SKM-1 (cell line): Measurements from ENCODE around the gene USHBP1.

Experiments used
- DNase-seq: peaks from one replicate; lab custom pipeline; 2025; ENCODE audit not compliant: unreplicated experiment; lab: John Stamatoyannopoulos, UW

The USHBP1 gene

DNA sequence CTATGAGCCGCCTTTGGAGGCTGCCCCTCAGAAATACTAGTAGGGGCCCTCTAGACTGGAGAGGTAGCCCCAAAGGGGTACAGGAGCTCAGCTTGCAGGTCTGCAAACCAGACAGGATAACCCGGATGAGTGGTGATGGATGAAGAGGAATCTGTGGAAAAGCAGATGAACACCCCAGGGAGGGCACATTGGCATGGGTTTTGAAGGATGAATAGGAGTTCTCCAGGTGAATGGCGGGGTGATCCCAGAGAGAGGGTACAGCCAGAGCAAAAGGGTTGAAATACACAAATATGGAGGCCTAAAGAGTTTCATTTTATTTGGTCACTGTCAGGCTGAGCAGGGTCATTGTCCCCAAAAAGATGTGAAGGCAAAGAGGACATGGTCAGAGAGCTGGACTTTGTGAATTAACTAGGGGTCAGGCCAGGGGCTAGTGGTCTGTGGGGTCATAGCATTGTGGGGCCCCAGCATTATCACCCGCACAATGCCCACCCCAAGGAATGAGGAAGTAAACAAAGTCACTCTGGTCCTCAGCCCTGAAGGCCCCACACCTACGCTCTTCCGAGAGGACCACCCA is 23.6 kb downstream of the USHBP1 start:
- DNase-seq, result no peak

DNA sequence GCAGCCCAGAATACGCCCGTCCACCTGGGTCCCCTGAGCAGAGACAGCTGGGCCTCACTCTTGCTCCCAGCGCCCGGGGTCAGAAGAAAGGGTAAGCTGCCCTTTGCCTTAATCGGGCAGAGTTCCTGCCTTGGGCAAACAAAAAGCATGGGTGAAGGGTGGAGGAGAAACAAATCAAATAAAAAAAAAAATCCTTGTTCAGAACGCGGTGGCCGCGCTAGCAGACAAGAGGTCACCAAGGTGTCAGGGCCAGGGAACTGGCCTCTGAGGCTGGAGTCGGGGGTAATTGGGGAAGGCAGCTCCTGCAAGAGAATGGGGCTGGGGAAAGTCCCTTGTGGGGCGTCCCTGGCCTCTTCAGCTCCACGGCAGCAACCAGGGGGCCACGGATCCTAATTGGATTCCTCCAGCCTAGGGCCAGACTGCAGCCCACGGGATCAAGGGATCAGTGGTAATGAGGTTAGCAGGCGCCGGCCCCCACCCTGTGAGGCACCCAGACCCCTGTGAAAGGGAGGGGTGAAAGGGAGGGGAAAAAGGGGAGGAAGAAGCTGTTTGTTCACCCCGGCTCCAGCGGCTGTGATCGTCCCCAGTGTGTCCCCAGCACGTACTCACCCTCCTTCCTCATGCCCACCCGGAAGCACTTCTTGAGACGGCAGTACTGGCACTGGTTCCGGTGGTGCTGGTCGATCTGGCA is 24.3 kb downstream of the USHBP1 start:
- DNase-seq, result no peak

DNA sequence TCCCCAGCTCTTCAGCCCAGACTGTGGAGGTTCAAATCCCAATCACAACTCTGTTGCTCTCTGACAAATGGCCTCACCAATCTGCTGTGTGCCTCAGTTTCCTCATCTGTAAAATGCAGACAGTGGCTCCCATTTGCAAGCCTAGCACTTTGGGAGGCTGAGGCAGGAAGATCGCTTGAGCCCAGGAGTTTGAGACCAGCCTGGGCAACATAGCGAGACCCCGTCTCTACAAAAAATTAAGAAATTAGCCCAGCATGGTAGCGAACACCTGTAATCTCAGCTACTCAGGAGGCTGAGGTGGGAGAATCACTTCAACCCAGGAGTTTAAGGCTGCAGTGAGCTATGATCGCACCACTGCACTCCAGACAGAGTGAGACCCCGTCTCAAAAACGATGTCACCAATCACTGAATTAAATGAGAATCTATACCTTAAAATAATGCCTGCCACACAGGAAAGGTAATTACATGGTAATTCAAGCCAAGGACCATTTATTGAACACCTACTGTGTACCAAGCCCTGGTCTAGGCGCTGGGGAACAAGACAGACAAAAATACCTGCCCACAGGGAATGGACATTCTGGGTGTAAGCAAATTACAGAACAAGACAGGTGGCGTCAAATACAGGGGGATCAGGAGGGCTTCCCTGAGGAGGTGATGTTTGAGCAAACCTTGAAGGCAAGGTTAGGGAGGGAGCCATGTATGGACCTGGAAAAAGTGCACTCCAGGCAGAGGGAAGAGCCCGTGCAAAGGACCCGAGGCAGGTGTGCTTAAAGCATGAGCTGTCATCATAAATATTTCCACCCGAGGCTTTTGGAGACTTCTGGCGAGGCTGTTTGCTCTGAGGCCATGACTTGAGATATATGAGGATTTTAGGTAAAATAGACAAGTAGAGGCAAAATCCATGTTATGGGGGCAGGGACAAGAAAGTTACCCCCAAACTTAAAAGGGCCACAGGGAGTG is 26.5 kb downstream of the USHBP1 start:
- DNase-seq, result no peak

DNA sequence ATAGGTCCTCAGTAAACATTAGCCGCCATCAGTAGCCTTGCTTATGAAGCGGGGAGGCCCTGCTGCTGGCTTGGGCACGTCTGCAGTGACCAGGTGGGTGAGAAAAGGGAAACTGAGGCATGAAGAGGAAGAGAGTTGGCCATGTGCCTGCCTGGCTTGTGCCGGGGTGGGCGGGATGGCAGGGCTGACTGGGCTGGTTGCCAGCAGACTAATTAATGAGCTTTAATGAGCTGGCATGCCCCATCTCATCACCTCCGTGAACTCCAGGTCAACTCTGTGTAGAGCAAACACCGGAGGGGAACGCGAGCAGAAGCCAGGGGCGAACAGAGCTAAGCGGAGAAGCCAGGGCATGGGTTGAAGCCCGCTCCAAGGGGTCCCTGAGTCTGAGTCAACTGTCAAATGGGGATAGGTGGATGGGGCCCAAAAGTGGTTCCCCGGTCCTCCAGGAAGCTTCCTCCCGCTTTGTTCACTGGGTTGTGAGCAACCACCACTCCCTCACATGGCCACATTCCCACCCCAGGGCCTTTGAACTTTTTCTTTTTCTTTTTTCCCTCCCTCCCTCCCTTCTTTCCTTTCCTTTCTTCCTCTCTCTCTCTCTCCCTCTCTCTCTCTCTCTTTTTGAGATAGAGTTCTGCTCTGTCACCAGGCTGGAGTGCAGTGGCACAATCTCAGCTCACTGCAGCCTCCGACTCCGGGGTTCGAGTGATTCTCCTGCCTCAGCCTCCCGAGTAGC is 27.6 kb downstream of the USHBP1 start:
- DNase-seq, result no peak

DNA sequence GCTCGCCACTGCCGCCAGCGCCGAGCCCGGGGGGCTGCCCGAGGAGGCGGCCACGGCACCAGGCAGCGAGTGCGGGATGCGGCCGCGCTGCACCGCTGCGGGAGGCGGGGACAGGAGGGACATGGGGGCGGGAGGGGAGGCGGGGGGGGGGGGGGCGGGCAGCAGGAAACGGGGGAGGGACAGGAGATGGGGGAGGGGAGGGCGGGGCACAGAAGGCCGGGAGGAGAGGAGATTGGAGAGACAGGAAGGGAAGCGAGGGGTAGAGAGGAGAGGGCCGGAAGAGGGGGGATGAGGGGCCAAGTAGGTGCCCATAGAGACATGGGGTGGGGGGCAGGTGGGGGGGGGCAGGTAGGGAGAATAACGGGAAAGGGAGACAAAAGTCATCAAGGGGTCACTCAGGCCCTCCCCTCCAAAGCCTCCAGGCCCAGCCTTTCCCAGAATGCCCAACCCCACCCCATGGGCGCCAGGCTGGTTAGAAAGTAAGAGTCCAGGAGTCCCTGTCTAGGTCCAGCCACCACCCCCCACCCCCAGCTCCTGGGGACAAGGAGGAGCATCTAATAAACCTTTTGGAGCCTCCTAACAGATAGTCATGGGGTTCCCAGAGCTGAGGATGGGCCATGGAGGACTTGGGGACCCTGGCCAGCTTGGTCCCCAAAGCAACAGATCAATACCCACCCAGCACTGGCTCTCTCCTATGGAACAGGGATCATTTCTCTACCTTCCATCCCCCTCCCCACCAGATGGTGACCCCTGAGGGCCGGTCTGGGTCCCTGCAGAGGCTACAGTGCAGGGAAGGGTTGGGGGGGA is 28.4 kb downstream of the USHBP1 start:
- no peak for DNase-seq

DNA sequence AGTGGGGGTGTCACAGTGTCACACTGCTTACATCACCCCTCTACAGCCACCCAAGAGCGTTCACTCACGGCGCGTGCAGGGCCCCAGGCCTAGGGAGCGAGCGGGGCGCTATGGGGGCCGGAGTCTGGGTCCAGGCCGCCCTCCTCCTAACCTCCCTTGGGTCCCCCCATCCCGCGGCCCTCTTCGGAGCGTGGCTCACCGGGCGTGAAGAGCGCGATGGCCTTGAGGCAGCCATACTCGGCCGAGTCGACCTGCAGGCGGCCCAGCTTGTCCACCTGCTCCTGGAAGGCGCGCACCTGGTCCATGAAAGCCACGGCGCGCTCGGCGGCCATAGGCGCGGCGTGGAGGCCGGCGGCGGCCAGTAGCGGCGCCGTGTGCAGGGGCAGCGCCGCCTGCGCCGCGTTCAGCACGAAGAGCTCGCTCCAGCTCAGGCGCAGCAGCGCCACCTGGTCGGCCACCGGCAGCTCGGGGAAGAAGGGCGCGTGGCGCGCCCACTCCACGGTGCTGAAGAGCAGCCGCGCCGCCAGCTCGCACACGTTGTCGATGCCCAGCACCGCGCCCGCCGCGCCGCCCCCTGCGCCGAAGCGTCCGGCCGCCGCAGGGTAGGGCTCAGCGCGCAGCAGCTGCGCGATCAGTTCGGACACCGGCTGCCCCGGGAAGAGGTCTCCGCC is 29.1 kb downstream of the USHBP1 start:
- no peak for DNase-seq

DNA sequence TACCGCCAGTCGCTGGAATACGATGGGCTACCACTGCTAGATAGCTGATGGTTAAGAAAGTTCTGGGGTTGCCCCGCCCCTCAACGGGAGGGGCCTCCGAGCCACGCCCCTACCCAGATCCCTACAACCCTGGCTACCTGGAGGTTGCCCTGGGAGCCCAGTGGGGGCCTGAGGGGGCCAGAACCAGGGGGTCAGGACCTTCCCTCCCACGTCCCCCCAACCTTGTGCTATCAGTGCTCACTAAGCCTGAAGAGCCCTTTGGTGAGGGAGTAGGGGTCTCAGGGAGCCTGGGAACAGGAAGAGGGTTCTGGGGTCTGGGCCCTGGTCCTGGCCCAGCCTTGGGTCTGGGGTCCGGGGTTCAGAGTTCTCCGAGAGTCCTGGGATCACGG is 29.6 kb downstream of the USHBP1 start:
- DNase-seq, result peak; percentile 24

DNA sequence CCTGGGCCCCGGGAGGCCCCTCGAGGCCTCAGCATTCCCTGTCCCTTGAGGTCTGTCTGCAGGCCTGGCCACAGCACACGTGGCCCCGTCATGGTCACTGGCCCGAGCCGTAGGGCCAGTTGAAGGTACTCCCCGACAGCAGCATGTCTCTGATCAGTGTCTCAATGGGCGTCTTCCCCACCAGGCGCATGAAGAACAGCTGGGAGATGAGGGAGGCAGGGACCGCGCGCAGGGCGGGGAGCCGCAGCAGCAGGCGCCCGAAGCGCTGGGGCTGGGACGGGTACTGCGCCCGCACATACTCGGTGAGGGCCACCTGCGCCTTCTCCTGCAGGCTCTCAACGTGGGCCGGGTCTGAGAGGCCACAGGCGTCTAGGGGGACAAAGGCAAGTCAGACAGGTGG is 32.3 kb downstream of the USHBP1 start:
- no peak for DNase-seq

DNA sequence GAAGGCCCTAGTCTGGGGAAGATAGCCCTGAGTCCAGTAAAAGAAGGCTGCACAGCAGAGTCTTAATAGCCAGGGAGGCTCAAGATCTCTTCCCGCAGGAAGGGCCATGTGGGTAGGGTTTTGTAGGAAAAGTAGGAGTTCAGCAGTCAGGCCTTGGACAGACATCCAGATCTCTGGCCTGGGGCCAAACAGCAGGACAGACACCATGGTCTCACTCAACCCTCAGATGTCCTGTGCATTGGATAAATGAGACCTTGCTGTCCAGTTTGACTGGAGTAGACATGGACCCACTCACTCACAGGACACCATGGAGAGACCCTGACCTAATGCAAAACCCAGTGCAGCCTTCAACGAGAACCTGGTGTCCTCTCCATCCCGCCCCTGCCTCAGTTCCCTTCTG is 34.7 kb downstream of the USHBP1 start:
- no peak for DNase-seq

DNA sequence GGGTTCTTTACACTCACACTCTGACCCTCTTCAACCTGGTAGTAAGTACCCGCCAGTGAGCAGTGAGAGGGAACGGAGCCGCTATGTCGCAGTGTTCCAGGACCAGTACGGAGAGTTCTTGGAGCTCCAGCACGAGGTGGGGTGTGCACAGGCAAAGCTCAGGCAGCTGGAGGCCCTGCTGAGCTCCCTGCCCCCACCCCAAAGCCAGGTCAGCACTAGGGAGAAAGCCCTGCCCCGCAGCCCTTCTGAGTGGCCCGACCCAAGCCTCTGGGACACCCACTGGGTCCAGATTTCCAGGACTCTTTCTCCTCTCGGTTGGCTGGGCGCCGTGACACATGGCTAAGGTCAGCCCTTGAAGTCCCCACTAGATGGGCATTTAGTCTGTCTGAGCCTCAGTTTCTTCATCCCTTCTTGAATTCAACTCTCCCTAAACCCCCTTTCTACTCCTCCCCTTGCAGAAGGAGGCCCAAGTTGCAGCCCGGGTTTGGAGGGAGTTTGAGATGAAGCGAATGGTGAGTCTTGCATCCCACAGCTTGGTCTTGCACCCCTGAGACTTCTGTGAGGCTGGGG is 36.7 kb downstream of the USHBP1 start:
- DNase-seq, result no peak

DNA sequence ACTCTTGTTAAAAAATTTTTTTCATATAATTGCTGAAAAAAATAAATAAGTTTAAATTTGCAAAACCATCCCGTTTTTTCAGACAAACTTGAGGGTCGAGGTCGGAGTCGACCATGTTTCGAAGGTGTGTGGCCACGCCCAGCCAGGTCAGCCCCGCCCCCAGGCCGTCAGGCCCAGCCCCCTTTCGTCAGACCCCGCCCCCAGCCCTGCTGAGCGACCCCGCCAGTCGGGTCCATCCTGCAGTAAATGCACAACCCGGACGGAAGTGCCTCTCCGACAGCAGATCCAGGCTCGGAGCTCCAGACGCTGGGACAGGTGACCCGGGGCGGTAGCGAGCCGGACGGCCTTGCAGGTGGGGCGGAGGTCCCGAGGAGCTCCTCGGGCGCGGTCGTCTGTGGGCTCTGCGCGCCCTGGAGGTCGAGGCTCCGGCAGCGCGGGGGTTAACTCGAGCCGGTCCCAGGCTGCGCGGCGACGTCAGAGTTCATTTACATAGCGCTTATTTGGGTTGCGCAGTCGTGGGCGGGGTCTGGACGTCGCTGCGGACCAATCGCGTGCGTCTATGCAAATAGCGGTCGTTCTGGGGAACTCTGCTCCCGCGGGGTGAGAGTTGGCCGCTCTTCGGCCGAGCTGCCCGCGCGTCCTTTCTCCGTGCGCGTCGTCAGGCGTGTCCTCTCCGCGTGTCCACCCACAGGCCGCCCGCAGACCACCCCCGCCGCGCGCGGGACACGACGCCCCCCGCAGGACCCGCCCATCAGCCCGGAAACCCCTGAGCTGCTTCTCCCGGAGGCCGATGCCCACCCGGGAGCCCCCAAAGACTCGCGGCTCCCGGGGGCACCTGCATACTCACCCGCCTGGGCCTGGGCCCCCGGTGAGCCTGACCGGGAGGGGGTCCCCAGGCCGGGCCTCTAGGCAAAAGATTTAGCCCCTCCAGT is 38.3 kb downstream of the USHBP1 start, which contains the start of gene OCEL1:
TSS of gene OCEL1 (plus strand) at position 225 of the 932 bp plus-strand sequence. CDS start at position 247, 22 bp downstream.
- peak; percentile 96 for DNase-seq

DNA sequence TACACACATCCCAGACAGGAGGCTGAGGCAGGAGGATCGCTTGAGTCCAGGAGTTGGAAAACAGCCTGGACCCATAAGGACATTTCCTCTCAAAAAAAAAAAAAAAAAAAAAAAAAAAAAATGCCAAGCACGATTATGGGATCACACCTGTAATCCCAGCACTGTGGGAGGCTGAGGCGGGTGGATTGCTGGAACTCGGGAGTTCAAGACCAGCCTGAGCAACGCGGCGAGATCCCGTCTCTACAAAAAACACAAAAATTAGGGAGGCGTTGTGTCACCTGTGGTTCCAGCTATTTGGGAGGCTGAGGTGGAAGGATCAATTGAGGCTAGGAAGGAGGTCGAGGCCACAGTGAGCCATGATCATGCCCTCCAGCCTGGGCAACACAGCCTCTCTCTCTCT is 39.5 kb downstream of the USHBP1 start:
- DNase-seq, result no peak

DNA sequence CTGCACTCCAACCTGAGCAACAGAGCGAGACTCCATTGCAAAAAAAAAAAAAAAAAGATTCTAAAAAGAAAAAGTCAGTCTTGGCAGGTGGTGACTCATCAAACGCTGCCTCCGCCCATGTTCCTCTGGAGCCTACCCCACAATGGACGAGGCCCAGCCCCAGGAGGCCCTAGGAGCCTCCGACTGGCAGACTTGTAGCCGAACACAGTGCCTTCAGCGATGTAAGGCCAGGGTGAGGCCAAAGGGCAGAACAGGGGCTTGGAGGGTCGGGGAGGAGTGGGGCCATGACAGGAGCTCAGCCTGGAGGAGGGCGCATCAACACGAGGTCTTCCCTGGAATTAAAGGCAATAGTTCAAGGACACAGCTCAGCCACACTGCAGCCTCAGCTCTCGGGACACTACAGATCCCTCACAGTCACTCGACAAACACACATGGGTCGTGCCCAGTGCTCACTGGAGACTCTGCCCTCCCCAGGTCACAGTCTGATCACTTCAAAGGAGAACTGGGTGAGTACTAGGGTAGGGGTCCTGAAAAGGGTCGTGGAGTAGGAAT is 44.3 kb downstream of the USHBP1 start:
- no peak for DNase-seq

DNA sequence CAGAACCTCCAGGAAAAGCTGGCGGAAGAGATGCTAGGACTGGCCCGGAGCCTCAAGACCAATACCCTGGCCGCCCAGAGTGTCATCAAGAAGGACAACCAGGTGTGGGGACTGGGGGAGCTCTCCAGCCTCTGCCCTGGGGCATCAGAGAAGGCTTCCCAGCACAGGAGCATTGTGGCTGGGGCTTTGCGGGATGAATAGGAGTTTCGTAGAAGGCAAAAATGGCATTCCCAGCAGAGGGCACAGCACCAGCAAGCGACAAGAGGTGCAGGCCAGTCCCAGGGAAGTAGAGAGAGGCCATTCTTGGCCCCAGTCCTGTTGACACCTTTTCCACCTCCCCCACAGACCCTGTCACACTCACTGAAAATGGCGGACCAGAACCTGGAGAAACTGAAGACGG is 45.3 kb downstream of the USHBP1 start:
- DNase-seq, result no peak

DNA sequence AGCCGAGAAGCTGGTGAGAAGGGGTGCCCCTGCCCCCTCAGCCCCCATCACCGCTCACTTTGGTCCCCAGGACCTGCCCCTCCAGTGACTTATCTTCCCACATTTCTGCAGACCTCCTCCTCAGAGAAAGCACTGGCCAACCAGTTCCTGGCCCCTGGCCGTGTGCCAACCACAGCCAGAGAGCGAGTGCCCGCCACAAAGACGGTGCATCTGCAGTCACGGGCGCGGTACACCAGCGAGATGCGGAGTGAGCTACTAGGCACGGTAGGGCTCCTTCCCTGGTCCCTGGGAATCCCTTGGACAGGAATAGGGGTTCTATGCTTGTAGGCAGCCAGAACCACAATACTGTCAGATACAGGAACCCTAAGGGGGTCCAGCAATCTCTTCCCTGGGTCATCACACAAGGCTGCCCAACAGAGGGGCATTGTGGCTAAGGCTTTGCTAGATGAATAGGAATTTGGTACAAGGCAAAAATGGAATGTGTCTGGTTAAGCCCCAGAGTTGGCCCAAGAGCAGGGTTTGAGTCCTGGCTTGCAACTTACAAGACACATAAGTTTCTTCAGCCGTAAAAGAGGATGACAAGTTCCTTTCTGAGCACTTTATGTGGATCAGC is 48.4 kb downstream of the USHBP1 start:
- no peak for DNase-seq

DNA sequence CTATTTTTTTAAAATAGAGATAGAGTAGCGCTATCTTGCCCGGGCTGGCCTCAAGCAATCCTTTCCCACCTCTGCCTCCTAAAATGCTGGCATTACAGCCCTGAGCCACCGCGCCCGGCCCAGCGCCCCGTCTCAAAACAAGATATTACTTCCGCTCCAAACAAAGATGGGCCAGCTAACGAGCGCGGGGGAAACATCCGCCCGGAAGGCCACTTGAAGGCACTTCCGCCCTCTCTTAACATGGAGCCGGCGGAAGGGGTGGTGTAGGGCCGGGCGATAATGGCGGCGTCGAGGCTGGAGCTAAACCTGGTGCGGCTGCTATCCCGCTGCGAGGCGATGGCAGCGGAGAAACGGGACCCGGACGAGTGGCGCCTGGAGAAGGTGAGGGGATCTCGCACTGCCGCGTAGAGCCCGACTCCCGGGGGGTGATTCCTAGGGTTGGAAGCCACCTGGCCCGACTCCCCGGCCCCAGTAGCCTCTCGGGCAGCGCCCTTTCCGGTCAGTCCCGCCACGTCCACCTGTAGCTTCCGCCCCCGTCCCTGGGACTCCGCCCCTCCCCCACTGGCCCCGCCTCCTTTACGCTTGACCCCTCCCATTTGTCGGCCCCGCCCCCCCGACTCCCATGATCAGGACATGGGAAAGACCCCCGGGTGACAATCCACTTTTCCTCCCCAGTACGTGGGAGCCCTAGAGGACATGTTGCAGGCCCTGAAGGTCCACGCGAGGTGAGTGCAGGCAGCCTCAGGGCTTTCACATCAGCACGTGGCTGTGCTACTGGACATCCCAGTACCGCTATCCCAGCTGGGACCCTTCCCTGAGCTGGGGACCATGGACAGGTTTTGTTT is 49.2 kb downstream of the USHBP1 start, which contains the start of gene USE1:
TSS of gene USE1 (plus strand) at position 231 of the 845 bp plus-strand sequence. CDS start at position 280, 49 bp downstream.
- peak; percentile 77 for DNase-seq
